ENCODE data around the gene SH3PXD2A. TPM values are rescaled to one million over a fixed set of nuclear protein-coding genes. Genes with fewer than 3 reads are reported as not detected.

The SH3PXD2A gene
- total and polyA plus RNA-seq, 10 donors: 2.6 to 50.0 (median 35.2) TPM

DNA sequence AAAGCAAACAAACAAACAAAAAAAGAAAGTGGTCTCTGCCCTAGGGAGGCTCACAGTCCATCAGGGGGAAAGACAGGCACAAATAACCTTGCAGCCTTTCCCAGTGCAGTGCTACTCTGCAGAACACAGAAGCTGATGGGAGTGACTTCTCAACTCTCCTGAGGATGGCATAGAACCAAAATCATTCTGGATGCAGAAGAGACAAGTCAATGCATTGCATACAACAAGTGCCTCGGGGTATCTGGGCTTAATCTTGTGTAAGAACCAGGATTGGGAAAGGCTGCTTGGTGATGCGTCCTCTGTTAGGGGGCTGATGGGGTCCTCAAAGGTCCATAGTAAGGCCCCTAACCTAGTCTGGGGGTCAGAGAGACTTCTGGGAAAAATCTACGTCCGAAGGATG lies 293.0 kb downstream of the SH3PXD2A start:
- DNase-seq: no peak
- Histone ChIP-seq H3K4me1 (no peaks in the 10 kb centered on the region), H3K4me3 (no peak overlapping the region), H3K9me3 (peaks cover 0 to 8% (median 2%) of the 10 kb centered on the region in 8 donors), H3K36me3 (no peaks in the 10 kb centered on the region), H3K27me3 (replicated peaks in 1 of 7) (peaks cover 0 to 45% (median 0%) of the 10 kb centered on the region in 7 donors), H3K27ac (no peak overlapping the region)
- TF ChIP-seq, protein P1, sequence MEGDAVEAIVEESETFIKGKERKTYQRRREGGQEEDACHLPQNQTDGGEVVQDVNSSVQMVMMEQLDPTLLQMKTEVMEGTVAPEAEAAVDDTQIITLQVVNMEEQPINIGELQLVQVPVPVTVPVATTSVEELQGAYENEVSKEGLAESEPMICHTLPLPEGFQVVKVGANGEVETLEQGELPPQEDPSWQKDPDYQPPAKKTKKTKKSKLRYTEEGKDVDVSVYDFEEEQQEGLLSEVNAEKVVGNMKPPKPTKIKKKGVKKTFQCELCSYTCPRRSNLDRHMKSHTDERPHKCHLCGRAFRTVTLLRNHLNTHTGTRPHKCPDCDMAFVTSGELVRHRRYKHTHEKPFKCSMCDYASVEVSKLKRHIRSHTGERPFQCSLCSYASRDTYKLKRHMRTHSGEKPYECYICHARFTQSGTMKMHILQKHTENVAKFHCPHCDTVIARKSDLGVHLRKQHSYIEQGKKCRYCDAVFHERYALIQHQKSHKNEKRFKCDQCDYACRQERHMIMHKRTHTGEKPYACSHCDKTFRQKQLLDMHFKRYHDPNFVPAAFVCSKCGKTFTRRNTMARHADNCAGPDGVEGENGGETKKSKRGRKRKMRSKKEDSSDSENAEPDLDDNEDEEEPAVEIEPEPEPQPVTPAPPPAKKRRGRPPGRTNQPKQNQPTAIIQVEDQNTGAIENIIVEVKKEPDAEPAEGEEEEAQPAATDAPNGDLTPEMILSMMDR (IDR thresholded peaks at IDR 0.05 in 8 of 11, conservative IDR thresholded peaks at IDR 0.05 in 3 of 11): no peak
- TF ChIP-seq POLR2AphosphoS5 (IDR thresholded peaks at IDR 0.05) (no peak), POLR2A (IDR thresholded peaks at IDR 0.05) (no peak)
- intact Hi-C loops (cut with DNase I; ENCODE audit: low total_unique reads): no loop called here
- WGBS, 5 donors: 50 to 80% (median 68%) methylated on average over 4 of the region's 4 CpGs

DNA sequence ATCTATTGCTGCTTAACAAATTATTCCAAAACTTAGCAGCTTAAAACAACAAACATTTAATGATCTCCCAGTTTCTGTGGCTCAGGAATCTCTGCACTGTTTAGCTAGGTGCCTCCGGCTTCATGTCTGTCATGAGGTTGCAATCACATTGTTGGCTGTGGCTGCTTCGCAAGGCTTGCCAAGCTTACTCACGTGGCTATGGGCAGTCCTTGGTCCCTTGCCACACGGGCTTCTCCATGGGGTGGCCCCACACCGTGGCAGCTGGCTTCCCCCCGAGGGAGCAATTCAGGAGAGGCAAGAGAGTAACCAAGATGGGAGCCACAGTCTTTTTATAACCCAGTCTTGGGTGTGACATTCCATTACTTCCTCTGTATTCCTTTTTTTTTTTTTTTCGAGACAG lies 294.5 kb downstream of the SH3PXD2A start:
- H3K4me3 ChIP-seq: no peak overlapping the region
- no peak for DNase-seq
- peaks cover 0 to 5% (median under 1%) of the 10 kb centered on the region in 6 donors for H3K4me1 ChIP-seq
- intact Hi-C loops (cut with DNase I; ENCODE audit: low total_unique reads): no loop called here
- WGBS, 5 donors: 85 to 94% (median 89%) methylated on average over 7 of the region's 7 CpGs
- H3K27ac ChIP-seq: no peak overlapping the region
- H3K9me3 ChIP-seq: peaks cover 0 to 8% (median 2%) of the 10 kb centered on the region in 8 donors
- peaks cover 0 to 60% (median 4%) of the 10 kb centered on the region in 7 donors for H3K27me3 ChIP-seq (replicated peaks in 1 of 7)
- TF ChIP-seq POLR2AphosphoS5 (IDR thresholded peaks at IDR 0.05): no peak
- TF ChIP-seq POLR2A (IDR thresholded peaks at IDR 0.05): no peak
- TF ChIP-seq, protein P1 (IDR thresholded peaks at IDR 0.05 in 8 of 11, conservative IDR thresholded peaks at IDR 0.05 in 3 of 11): no peak
- no peaks in the 10 kb centered on the region for H3K36me3 ChIP-seq

DNA sequence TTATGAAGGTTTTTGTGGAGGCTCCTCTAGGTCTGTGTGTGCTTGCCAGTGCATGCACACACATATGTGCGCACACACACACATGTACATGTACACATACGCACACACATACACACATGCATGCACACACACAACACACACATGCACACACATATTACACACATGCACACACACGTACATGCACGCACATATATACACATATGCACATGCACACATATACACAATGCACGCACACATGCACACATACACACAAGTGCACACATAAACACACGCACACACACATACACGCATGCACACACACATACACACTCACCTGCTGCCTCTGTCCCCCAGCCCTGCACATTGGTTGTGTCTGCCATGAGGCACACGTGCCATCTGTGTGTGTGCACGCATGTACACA lies 295.6 kb downstream of the SH3PXD2A start:
- no peak overlapping the region for H3K4me3 ChIP-seq
- TF ChIP-seq POLR2A (IDR thresholded peaks at IDR 0.05): no peak
- TF ChIP-seq, protein P1 (IDR thresholded peaks at IDR 0.05 in 8 of 11, conservative IDR thresholded peaks at IDR 0.05 in 3 of 11): no peak
- no peak for TF ChIP-seq POLR2AphosphoS5 (IDR thresholded peaks at IDR 0.05)
- no peaks in the 10 kb centered on the region for H3K36me3 ChIP-seq
- intact Hi-C loops (cut with DNase I; ENCODE audit: low total_unique reads): no loop called here
- no peak overlapping the region for H3K27ac ChIP-seq
- 76 to 98% (median 79%) methylated on average over 9 of the region's 9 CpGs for WGBS, 5 donors
- DNase-seq: no peak
- peaks cover 0 to 65% (median 4%) of the 10 kb centered on the region in 7 donors for H3K27me3 ChIP-seq (replicated peaks in 1 of 7)
- H3K9me3 ChIP-seq: peaks cover 0 to 8% (median 2%) of the 10 kb centered on the region in 8 donors
- peaks cover 0 to 15% (median 9%) of the 10 kb centered on the region in 6 donors for H3K4me1 ChIP-seq

DNA sequence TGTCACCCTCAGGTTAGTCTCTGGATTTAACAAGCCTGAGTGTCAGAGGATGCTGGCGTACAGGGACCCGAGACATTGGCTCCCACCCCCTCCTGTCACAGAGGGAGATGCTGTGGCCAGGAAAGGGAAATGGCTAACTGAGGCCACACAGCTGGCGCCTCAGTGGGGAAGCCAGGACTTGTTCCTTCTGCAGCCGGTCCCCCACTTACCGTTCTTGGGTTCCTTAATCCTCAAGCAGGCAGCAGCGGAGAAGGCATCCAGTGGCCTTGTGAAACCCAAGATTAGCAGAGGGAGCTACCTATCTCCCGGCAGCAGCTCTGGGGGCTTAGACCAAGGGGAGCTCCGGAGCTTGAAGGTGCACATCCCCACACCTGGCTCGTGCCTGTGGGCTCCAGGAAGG lies 296.5 kb downstream of the SH3PXD2A start:
- Histone ChIP-seq H3K4me3 (no peak overlapping the region), H3K27ac (no peak overlapping the region), H3K36me3 (no peaks in the 10 kb centered on the region), H3K9me3 (peaks cover 0 to 8% (median 2%) of the 10 kb centered on the region in 8 donors), H3K27me3 (replicated peaks in 1 of 7) (peaks cover 0 to 68% (median 4%) of the 10 kb centered on the region in 7 donors), H3K4me1 (peaks cover 0 to 20% (median 11%) of the 10 kb centered on the region in 6 donors)
- TF ChIP-seq, protein P1 (IDR thresholded peaks at IDR 0.05 in 8 of 11, conservative IDR thresholded peaks at IDR 0.05 in 3 of 11): no peak
- TF ChIP-seq POLR2AphosphoS5 (IDR thresholded peaks at IDR 0.05) (no peak), POLR2A (IDR thresholded peaks at IDR 0.05) (no peak)
- intact Hi-C loops (cut with DNase I; ENCODE audit: low total_unique reads): no loop called here
- no peak for DNase-seq
- WGBS, 5 donors: 17 to 34% (median 26%) methylated on average over 6 to 9 of the region's 9 CpGs
